Stomach (tissue), 4 donors: Measurements from ENCODE around the gene FKBP9.
"Not testable (repeated sequence)": the region's sequence is repeated elsewhere in the genome, so short reads cannot be mapped to it uniquely, and the experiment has no call there.

ENCODE experiments used
- CTCF ChIP-seq, 7 experiments: fragments of 450-650 bp in 4 of 7; fragments of 200-600 bp in 3 of 7; sonication (generic) in 3 of 7; IDR thresholded peaks; one replicate each; pipeline ENCODE4 v1.5.1; 2016 to 2019; ENCODE audit warnings: antibody characterized with exemption in 7 of 7, control low read depth in 2 of 7, mild to moderate bottlenecking in 1 of 7
- EP300 ChIP-seq: sonication (generic); formaldehyde crosslinking; IDR thresholded peaks from one replicate; pipeline ENCODE4 v1.6.1; 2017; ENCODE audit warnings: antibody characterized with exemption
- POLR2A ChIP-seq, 4 donors: fragments of 450-650 bp; IDR thresholded peaks; one replicate each; pipeline ENCODE4 v1.6.1; 2016; ENCODE audit warnings: antibody characterized with exemption in 4 of 4, control low read depth in 2 of 4, mild to moderate bottlenecking in 1 of 4, moderate library complexity in 1 of 4
- POLR2AphosphoS5 ChIP-seq, 3 donors: sonication (generic); formaldehyde crosslinking; IDR thresholded peaks; one replicate each; pipeline ENCODE4 v1.6.1; 2016; ENCODE audit warnings: antibody characterized with exemption in 3 of 3

- not testable (repeated sequence) for TF ChIP-seq CTCF (IDR thresholded peaks at IDR 0.05); POLR2A (IDR thresholded peaks at IDR 0.05); POLR2AphosphoS5 (IDR thresholded peaks at IDR 0.05); EP300
Observed at GRCh38 chr7:33003111-33003510, 45.9 kb downstream of the FKBP9 start.
